NCI-H2227 (cell line): ENCODE results near the gene PCDHGA3.
A peak's percentile ranks its signal among the peaks of the same experiment; 100 is the strongest.
"Not testable (repeated sequence)": the region's sequence is repeated elsewhere in the genome, so short reads cannot be mapped to it uniquely, and the experiment has no call there.

Experiments used
- DNase-seq: peaks from one replicate; lab custom pipeline; 2025; ENCODE audit not compliant: unreplicated experiment; lab: John Stamatoyannopoulos, UW

The PCDHGA3 gene

GRCh38 chr5:141346017-141346416 lies 2.4 kb downstream of the PCDHGA3 start:
- DNase-seq: not testable (repeated sequence)

- peak; percentile 71 for DNase-seq
These were observed 6.4 kb downstream of the PCDHGA3 start, which contains the start of gene PCDHGB1 for GRCh38 chr5:141349917-141350619. Gene PCDHGB1, plus strand, starts transcription at chr5:141350099. Its CDS starts 162 bp downstream, at chr5:141350261.

GRCh38 chr5:141351591-141351990 lies 8.0 kb downstream of the PCDHGA3 start:
- DNase-seq: no peak

- no peak for DNase-seq
These were observed 11.4 kb downstream of the PCDHGA3 start, which contains the start of gene PCDHGA4 for GRCh38 chr5:141354900-141355469. Gene PCDHGA4, plus strand, starts transcription at chr5:141355021. Its CDS starts 87 bp downstream, at chr5:141355108.

- no peak for DNase-seq
These were observed 12.0 kb downstream of the PCDHGA3 start for GRCh38 chr5:141355641-141356040.

- no peak for DNase-seq
These were observed 12.5 kb downstream of the PCDHGA3 start for GRCh38 chr5:141356133-141356532.

- DNase-seq: no peak
These were observed 13.3 kb downstream of the PCDHGA3 start for GRCh38 chr5:141356950-141357349.

- DNase-seq: peak; percentile 25
These were observed 16.3 kb downstream of the PCDHGA3 start, which contains the start of gene PCDHGB2 for GRCh38 chr5:141359790-141360426. Gene PCDHGB2, plus strand, starts transcription at chr5:141359994. Its CDS starts 142 bp downstream, at chr5:141360136.

- no peak for DNase-seq
These were observed 17.1 kb downstream of the PCDHGA3 start for GRCh38 chr5:141360685-141361084.

- no peak for DNase-seq
These were observed 19.1 kb downstream of the PCDHGA3 start for GRCh38 chr5:141362719-141363118.

- no peak for DNase-seq
These were observed 20.5 kb downstream of the PCDHGA3 start, which contains the start of gene PCDHGA5 for GRCh38 chr5:141363952-141364660. Gene PCDHGA5, plus strand, starts transcription at chr5:141364162. Its CDS starts 169 bp downstream, at chr5:141364331.

- no peak for DNase-seq
These were observed 22.6 kb downstream of the PCDHGA3 start for GRCh38 chr5:141366016-141366896.

GRCh38 chr5:141369994-141370848 lies 26.6 kb downstream of the PCDHGA3 start, which contains the start of gene PCDHGB3:
Gene PCDHGB3, plus strand, starts transcription at chr5:141370242. Its CDS starts 153 bp downstream, at chr5:141370395.
- no peak for DNase-seq

- no peak for DNase-seq
These were observed 28.2 kb downstream of the PCDHGA3 start for GRCh38 chr5:141371572-141372475.

GRCh38 chr5:141373673-141374317 lies 30.2 kb downstream of the PCDHGA3 start, which contains the start of gene PCDHGA6:
Gene PCDHGA6, plus strand, starts transcription at chr5:141373891. Its CDS starts 193 bp downstream, at chr5:141374084.
- DNase-seq: no peak

- DNase-seq: no peak
These were observed 31.0 kb downstream of the PCDHGA3 start for GRCh38 chr5:141374627-141375026.

GRCh38 chr5:141375444-141376155 lies 32.0 kb downstream of the PCDHGA3 start:
- not testable (repeated sequence) for DNase-seq
